NB4 (cell line): ENCODE data around the gene RPL12.

Source experiments
- MYC ChIP-seq: IDR thresholded peaks from 2 replicates; pipeline ENCODE4 v1.6.1; 2011; ENCODE audit warnings: low read depth, low read length
- POLR2A ChIP-seq: IDR thresholded peaks from 2 replicates; pipeline ENCODE4 v1.6.1; 2011; ENCODE audit warnings: mild to moderate bottlenecking; ENCODE audit not compliant: insufficient read length; ENCODE audit errors: extremely low read depth
- TF ChIP-seq, protein P1 (sequence below): IDR thresholded peaks from one replicate; pipeline ENCODE4 v1.5.1; 2012; ENCODE audit warnings: low read depth, low read length

DNA sequence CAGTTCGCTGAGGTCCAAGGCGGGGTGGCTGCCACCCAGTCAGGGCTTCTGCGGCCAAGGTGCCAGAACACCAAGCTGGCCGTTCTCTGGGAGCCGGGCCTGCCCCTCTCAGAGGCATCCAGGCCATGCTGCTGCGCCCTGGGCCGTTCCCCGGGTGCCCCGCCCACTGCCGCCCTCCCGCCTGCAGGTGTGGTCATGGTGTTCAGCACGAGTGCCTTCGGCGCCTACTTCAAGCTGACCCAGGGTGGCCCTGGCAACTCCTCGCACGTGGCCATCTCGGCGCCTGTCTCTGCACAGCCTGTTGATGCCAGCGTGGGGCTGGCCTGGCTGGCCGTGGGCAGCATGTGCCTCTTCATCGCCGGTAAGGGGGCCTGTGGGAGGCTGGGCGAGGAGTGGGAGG is 46.6 kb downstream of the RPL12 start:
- TF ChIP-seq, protein P1, sequence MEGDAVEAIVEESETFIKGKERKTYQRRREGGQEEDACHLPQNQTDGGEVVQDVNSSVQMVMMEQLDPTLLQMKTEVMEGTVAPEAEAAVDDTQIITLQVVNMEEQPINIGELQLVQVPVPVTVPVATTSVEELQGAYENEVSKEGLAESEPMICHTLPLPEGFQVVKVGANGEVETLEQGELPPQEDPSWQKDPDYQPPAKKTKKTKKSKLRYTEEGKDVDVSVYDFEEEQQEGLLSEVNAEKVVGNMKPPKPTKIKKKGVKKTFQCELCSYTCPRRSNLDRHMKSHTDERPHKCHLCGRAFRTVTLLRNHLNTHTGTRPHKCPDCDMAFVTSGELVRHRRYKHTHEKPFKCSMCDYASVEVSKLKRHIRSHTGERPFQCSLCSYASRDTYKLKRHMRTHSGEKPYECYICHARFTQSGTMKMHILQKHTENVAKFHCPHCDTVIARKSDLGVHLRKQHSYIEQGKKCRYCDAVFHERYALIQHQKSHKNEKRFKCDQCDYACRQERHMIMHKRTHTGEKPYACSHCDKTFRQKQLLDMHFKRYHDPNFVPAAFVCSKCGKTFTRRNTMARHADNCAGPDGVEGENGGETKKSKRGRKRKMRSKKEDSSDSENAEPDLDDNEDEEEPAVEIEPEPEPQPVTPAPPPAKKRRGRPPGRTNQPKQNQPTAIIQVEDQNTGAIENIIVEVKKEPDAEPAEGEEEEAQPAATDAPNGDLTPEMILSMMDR = no peak
- no peak for TF ChIP-seq MYC
- TF ChIP-seq POLR2A = no peak
